Colonic mucosa (tissue), 4 donors: ENCODE data around the gene CRNN. TPM values are rescaled to one million over a fixed set of nuclear protein-coding genes. Genes with fewer than 3 reads are reported as not detected.

ENCODE experiments used
- DNase-seq: peaks from one replicate; pipeline ENCODE4 v3.0.0-alpha.2; 2020
- H3K27ac ChIP-seq: fragments of 200-600 bp; one replicate; pipeline ENCODE4 v1.8.0; 2021
- H3K27me3 ChIP-seq: fragments of 200-600 bp; one replicate; pipeline ENCODE4 v1.8.0; 2021
- H3K36me3 ChIP-seq: fragments of 200-600 bp; one replicate; pipeline ENCODE4 v1.8.0; 2021
- H3K4me1 ChIP-seq: fragments of 200-600 bp; one replicate; pipeline ENCODE4 v1.8.0; 2021; ENCODE audit warnings: mild to moderate bottlenecking
- H3K4me3 ChIP-seq: fragments of 200-600 bp; one replicate; pipeline ENCODE4 v1.8.0; 2021
- H3K9ac ChIP-seq, 2 donors: one replicate each; pipeline ENCODE4 v1.7.0; 2013; ENCODE audit warnings: control low read depth in 2 of 2, low read depth in 2 of 2, low read length in 2 of 2
- H3K9me3 ChIP-seq: fragments of 200-600 bp; one replicate; pipeline ENCODE4 v1.8.0; 2021
- CTCF ChIP-seq: fragments of 200-600 bp; IDR thresholded peaks from one replicate; pipeline ENCODE4 v1.8.0; 2022; ENCODE audit warnings: antibody characterized with exemption, mild to moderate bottlenecking
- intact Hi-C: fragments of 100-400 bp; cut with DNase I; formaldehyde crosslinking; loops from one replicate; pipeline ENCODE4 v1.14.1; 2022
- total RNA-seq, 2 donors: library from RNA; stranded (reverse); fragmentation: NEBNext Ultra II Directional in 1 of 2; extraction: Animal tissue kit (Norgen Biotek cat#: 25700) in 1 of 2; gene quantifications; one replicate each; pipeline ENCODE4 v1.2.1, GENCODE V29; 2021
- donor health status: healthy.
- donor health status: DM: no; HTN: no; CAD: no.
- donor health status: DM: no; HTN: no; CAD: no.

Gene CRNN
- total RNA-seq, 2 donors from 2014 or later = not detected

- no peaks in the 10 kb centered on the region for H3K27me3 ChIP-seq
- no peak overlapping the region for H3K4me3 ChIP-seq
- no peak for TF ChIP-seq CTCF
- H3K27ac ChIP-seq = no peak overlapping the region
- intact Hi-C loops = no loop called here
- no peaks in the 10 kb centered on the region for H3K9me3 ChIP-seq
- H3K36me3 ChIP-seq = no peaks in the 10 kb centered on the region
- no peak for DNase-seq
- no peaks in the 10 kb centered on the region for H3K4me1 ChIP-seq
- no peak overlapping the region for H3K9ac ChIP-seq
Observed at GRCh38 chr1:152410028-152410427, 4.0 kb downstream of the CRNN start.

- no peaks in the 10 kb centered on the region for H3K27me3 ChIP-seq
- intact Hi-C loops = no loop called here
- H3K9me3 ChIP-seq = no peaks in the 10 kb centered on the region
- no peaks in the 10 kb centered on the region for H3K4me1 ChIP-seq
- no peak for DNase-seq
- no peaks in the 10 kb centered on the region for H3K36me3 ChIP-seq
- no peak for TF ChIP-seq CTCF
- H3K9ac ChIP-seq = no peak overlapping the region
- no peak overlapping the region for H3K27ac ChIP-seq
- H3K4me3 ChIP-seq = no peak overlapping the region
Observed at GRCh38 chr1:152408664-152409063, 5.4 kb downstream of the CRNN start.

- H3K27ac ChIP-seq = no peak overlapping the region
- H3K9ac ChIP-seq = no peak overlapping the region
- no peaks in the 10 kb centered on the region for H3K4me1 ChIP-seq
- no peak for DNase-seq
- no peaks in the 10 kb centered on the region for H3K9me3 ChIP-seq
- no peak overlapping the region for H3K4me3 ChIP-seq
- H3K27me3 ChIP-seq = no peaks in the 10 kb centered on the region
- no peak for TF ChIP-seq CTCF
- intact Hi-C loops = no loop called here
- H3K36me3 ChIP-seq = no peaks in the 10 kb centered on the region
Observed at GRCh38 chr1:152398812-152399698, 15.0 kb downstream of the CRNN start.

- Histone ChIP-seq H3K4me1 (no peaks in the 10 kb centered on the region), H3K4me3 (no peak overlapping the region), H3K9ac (no peak overlapping the region), H3K27ac (no peak overlapping the region), H3K36me3 (no peaks in the 10 kb centered on the region), H3K9me3 (no peaks in the 10 kb centered on the region), H3K27me3 (no peaks in the 10 kb centered on the region)
- no peak for DNase-seq
- no peak for TF ChIP-seq CTCF
- intact Hi-C loops = no loop called here
Observed at GRCh38 chr1:152397474-152397873, 16.6 kb downstream of the CRNN start.

- no peaks in the 10 kb centered on the region for H3K36me3 ChIP-seq
- no peak overlapping the region for H3K9ac ChIP-seq
- no peaks in the 10 kb centered on the region for H3K9me3 ChIP-seq
- H3K4me1 ChIP-seq = no peaks in the 10 kb centered on the region
- intact Hi-C loops = no loop called here
- no peak for TF ChIP-seq CTCF
- no peak overlapping the region for H3K27ac ChIP-seq
- DNase-seq = no peak
- H3K27me3 ChIP-seq = no peaks in the 10 kb centered on the region
- H3K4me3 ChIP-seq = no peak overlapping the region
Observed at GRCh38 chr1:152394151-152394550, 19.9 kb downstream of the CRNN start.
